Measurements from ENCODE around the gene MELTF. TPM values are rescaled to one million over a fixed set of nuclear protein-coding genes. Genes with fewer than 3 reads are reported as not detected.
A peak's percentile ranks its signal among the peaks of the same experiment; 100 is the strongest.

Gene MELTF
- total and polyA plus RNA-seq, 9 of the 15 experiments (the other 6 are each of a cell fraction or from before 2014, with no cell fraction given) = 0.35 to 10.5 (median 4.5) TPM

DNA sequence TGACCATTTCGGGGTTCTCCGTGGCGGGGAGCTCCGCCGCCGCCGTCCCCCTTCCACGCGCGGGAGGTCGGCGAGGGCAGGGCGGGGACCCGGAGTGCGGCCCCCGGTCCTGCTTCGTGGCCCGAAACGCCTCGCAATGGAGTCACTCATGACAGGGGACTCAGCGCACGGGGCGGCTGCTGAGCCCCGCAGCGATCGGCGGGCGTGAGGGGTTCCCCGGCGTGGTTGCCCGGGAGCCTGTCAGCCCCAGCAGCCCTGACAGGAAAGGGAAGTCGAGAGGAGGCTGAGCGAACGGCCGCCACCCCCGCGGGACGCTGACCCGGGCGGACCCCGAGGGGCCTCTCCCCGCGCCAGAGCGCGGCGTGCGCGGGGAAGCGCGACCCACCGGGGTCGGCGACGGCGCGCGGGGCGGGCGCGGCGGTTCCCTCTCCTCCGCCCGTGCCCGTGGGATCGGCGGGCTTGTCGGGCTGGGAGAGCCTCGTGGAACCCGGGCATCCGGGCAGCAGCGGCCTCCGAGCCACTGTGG, 60.4 kb downstream of the MELTF start (continued):
- TF ChIP-seq, protein P1, sequence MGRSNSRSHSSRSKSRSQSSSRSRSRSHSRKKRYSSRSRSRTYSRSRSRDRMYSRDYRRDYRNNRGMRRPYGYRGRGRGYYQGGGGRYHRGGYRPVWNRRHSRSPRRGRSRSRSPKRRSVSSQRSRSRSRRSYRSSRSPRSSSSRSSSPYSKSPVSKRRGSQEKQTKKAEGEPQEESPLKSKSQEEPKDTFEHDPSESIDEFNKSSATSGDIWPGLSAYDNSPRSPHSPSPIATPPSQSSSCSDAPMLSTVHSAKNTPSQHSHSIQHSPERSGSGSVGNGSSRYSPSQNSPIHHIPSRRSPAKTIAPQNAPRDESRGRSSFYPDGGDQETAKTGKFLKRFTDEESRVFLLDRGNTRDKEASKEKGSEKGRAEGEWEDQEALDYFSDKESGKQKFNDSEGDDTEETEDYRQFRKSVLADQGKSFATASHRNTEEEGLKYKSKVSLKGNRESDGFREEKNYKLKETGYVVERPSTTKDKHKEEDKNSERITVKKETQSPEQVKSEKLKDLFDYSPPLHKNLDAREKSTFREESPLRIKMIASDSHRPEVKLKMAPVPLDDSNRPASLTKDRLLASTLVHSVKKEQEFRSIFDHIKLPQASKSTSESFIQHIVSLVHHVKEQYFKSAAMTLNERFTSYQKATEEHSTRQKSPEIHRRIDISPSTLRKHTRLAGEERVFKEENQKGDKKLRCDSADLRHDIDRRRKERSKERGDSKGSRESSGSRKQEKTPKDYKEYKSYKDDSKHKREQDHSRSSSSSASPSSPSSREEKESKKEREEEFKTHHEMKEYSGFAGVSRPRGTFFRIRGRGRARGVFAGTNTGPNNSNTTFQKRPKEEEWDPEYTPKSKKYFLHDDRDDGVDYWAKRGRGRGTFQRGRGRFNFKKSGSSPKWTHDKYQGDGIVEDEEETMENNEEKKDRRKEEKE (IDR thresholded peaks at IDR 0.05; ENCODE audit: borderline replicate concordance in 1 of 2, control insufficient read depth in 1 of 2, low read depth in 2 of 2, low read length in 1 of 2) = no peak
- TF ChIP-seq SETDB1 (IDR thresholded peaks at IDR 0.05; ENCODE audit: low read length) (no peak), HDAC2 (IDR thresholded peaks at IDR 0.05) (no peak), ZNF785 (CRISPR knock-in tag; IDR thresholded peaks at IDR 0.05) (no peak), SRSF7 (optimal IDR thresholded peaks at IDR 0.05; ENCODE audit: low read depth, low read length) (no peak), SMAD4 (CRISPR knock-in tag; conservative IDR thresholded peaks at IDR 0.05) (peak; percentile 79), RBM15 (IDR thresholded peaks at IDR 0.05; ENCODE audit: insufficient read depth, low read length) (no peak), ATF7 (IDR thresholded peaks at IDR 0.05) (no peak), TCF3 (CRISPR knock-in tag; IDR thresholded peaks at IDR 0.05) (no peak), PTBP1 (IDR thresholded peaks at IDR 0.05; ENCODE audit: low read depth, low read length) (no peak), HNRNPL (IDR thresholded peaks at IDR 0.05; ENCODE audit: low read depth, low read length) (no peak), ZFX (CRISPR knock-in tag; IDR thresholded peaks at IDR 0.05) (peak; percentile 5), ARID1B (IDR thresholded peaks at IDR 0.05) (no peak), ZNF444 (CRISPR knock-in tag; IDR thresholded peaks at IDR 0.05) (no peak), KAT7 (CRISPR knock-in tag; IDR thresholded peaks at IDR 0.05; ENCODE audit: borderline replicate concordance) (no peak), ZNF217 (CRISPR knock-in tag; IDR thresholded peaks at IDR 0.05) (no peak), ZNF280B (CRISPR knock-in tag; IDR thresholded peaks at IDR 0.05) (no peak), POLR2AphosphoS5 (IDR thresholded peaks at IDR 0.05; ENCODE audit: control insufficient read depth, insufficient read depth, low read depth, low read length) (no peak), NCOA1 (IDR thresholded peaks at IDR 0.05; ENCODE audit: low read depth) (no peak), ZNF174 (CRISPR knock-in tag; IDR thresholded peaks at IDR 0.05) (no peak), BMI1 (IDR thresholded peaks at IDR 0.05; ENCODE audit: low read length) (no peak)
- TF ChIP-seq, protein P2, sequence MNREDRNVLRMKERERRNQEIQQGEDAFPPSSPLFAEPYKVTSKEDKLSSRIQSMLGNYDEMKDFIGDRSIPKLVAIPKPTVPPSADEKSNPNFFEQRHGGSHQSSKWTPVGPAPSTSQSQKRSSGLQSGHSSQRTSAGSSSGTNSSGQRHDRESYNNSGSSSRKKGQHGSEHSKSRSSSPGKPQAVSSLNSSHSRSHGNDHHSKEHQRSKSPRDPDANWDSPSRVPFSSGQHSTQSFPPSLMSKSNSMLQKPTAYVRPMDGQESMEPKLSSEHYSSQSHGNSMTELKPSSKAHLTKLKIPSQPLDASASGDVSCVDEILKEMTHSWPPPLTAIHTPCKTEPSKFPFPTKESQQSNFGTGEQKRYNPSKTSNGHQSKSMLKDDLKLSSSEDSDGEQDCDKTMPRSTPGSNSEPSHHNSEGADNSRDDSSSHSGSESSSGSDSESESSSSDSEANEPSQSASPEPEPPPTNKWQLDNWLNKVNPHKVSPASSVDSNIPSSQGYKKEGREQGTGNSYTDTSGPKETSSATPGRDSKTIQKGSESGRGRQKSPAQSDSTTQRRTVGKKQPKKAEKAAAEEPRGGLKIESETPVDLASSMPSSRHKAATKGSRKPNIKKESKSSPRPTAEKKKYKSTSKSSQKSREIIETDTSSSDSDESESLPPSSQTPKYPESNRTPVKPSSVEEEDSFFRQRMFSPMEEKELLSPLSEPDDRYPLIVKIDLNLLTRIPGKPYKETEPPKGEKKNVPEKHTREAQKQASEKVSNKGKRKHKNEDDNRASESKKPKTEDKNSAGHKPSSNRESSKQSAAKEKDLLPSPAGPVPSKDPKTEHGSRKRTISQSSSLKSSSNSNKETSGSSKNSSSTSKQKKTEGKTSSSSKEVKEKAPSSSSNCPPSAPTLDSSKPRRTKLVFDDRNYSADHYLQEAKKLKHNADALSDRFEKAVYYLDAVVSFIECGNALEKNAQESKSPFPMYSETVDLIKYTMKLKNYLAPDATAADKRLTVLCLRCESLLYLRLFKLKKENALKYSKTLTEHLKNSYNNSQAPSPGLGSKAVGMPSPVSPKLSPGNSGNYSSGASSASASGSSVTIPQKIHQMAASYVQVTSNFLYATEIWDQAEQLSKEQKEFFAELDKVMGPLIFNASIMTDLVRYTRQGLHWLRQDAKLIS (CRISPR knock-in tag; IDR thresholded peaks at IDR 0.05) = no peak

Data from K562 (cell line).